GM13976 (cell line): Measurements from ENCODE around the gene PPY.
"Not testable (repeated sequence)": the region's sequence is repeated elsewhere in the genome, so short reads cannot be mapped to it uniquely, and the experiment has no call there.

Experiments used
- DNase-seq: peaks from one replicate; pipeline ENCODE4 v3.0.0; 2012; ENCODE audit warnings: low spot score
- in situ Hi-C: fragments of 300-500 bp; cut with MboI; formaldehyde crosslinking; loops from one replicate; pipeline ENCODE4 v1.12.0; 2022; ENCODE audit warnings: low sequenced_read_pairs, mixed read lengths, inconsistent platforms; ENCODE audit not compliant: unreplicated experiment
- TF ChIP-seq, protein P1 (sequence below): IDR thresholded peaks from 2 replicates; pipeline ENCODE4 v1.5.1; 2012; ENCODE audit warnings: borderline replicate concordance, mild to moderate bottlenecking; ENCODE audit not compliant: insufficient read depth; ENCODE audit errors: extremely low read depth, missing control alignments, control extremely low read depth

PPY gene

DNA sequence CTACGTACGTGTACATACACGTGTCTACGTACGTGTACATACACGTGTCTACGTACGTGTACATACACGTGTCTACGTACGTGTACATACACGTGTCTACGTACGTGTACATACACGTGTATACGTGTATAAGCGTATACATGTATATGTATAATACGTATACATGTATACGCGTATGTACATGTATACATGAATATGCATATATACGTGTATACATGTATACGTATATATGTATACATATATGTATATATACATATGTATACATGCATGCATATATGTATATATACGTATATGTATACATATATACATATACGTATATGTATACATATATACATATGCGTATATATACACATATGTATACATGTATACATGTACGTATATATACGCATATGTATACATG lies 33.6 kb upstream of the PPY start:
- no peak for DNase-seq
- TF ChIP-seq, protein P1, sequence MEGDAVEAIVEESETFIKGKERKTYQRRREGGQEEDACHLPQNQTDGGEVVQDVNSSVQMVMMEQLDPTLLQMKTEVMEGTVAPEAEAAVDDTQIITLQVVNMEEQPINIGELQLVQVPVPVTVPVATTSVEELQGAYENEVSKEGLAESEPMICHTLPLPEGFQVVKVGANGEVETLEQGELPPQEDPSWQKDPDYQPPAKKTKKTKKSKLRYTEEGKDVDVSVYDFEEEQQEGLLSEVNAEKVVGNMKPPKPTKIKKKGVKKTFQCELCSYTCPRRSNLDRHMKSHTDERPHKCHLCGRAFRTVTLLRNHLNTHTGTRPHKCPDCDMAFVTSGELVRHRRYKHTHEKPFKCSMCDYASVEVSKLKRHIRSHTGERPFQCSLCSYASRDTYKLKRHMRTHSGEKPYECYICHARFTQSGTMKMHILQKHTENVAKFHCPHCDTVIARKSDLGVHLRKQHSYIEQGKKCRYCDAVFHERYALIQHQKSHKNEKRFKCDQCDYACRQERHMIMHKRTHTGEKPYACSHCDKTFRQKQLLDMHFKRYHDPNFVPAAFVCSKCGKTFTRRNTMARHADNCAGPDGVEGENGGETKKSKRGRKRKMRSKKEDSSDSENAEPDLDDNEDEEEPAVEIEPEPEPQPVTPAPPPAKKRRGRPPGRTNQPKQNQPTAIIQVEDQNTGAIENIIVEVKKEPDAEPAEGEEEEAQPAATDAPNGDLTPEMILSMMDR: no peak
- in situ Hi-C loops: no loop called here

DNA sequence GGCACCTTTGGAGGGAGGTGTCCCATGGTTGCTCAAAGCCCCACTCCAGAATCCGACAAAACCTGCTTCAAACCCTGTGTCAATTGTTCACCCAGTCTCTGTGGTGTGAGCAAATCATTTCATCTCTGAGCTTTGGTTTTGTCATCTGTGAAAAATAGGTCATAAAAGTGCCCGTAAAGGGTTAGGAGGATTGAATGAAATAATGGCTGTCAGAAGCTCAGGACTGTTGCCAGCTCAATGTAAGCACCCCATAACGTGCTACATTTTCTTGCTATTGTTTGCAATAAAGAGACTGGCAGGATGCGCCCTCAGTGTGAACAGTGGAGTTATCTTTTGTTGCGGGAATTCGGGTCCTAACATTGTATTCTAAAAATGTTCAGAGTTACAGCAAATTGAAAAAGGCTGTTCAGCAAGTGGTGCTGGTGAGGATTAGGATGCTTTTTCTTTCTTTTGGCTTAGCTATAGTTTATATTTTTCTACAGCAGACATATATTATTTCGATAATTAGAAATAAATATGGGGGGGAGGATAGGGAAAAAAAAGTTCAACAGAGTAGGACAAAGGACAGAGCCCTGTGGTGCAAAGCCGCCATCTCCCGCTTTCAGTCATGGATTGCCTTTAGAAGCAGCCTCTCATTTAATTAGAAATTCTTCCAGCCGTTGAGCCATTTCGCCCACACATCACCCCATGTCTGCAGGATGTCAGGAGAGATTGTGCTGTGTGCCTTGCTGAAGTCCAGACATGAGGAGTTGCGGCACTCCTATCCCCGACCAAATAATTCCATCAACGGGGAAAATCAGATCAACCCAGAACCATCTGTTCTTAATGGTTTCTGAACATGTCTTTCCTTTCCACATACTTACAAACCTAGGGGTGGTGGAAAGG lies 32.3 kb upstream of the PPY start:
- in situ Hi-C loops: no loop called here
- TF ChIP-seq, protein P1: no peak
- no peak for DNase-seq

DNA sequence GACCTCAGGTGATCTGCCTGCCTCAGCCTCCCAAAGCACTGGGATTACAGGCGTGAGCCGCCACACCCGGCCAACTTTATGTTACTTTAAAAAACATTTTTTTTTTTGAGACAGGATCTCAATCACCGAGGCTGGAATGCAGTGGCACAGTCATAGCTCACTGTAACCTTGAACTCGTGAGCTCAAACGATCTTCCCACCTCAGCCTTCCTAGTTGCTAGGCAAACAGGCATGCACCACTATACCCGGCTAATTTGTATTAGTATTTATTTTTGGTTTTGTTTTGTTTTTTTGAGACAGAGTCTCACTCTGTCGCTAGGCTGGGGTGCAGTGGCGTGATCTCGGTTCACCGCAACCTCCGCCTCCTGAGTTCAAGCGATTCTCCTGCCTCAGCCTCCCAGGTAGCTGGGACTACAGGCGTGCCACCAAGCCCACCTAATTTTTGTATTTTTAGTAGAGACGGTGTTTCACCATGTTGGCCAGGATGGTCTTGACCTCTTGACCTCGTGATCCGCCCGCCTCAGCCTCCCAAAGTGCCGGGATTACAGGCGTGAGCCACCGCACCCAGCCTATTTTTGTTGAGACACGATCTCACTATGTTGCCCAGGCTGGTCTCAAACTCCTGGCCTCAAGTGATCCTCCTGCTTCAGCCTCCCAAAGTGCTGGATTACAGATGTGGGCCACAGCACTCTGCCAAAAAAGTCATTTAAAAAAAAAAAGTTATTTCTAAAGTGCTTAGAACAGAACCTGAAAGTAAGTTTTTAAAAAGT lies 30.4 kb upstream of the PPY start:
- in situ Hi-C loops: not testable (repeated sequence)

DNA sequence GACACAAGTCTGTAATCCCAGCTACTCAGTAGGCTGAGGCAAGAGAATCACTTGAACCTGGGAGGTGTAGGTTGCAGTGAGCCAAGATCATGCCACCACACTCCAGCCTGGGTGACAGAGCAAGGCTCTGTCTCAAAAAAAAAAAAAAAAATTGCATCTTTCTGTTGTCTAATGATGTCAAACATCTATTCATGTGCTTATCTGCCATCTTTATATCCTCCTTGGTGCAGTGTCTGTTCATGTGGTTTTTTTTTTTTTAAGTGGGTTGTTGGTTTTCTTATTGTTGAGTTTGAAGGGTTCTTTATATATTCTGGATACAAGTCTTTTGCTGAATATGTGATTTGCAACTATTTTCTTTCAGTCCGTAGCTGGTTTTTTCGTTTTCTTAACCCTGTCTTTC lies 29.2 kb upstream of the PPY start:
- in situ Hi-C loops, DNase-seq: not testable (repeated sequence)

More for the DNA sequence above, 30.4 kb upstream of the PPY start:
- DNase-seq: not testable (repeated sequence)

DNA sequence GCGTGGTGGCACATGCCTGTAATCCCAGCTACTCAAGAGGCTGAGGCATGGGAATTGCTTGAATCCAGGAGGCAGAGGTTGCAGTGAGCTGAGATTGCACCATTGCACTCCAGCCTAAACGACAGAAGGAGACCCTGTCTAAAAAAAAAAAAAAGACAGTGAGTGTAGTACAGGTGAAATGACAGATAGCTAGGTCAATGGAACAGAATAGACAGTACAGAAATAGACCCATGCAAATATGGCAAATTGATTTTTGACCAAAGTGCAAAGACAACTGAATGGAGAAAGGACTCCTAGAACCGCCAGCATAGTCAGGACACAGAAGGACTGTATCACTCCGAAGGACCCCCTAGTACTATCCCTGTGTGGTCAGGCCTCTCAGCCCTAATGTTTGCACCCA lies 28.1 kb upstream of the PPY start:
- TF ChIP-seq, protein P1: no peak
- in situ Hi-C loops: no loop called here
- DNase-seq: no peak

DNA sequence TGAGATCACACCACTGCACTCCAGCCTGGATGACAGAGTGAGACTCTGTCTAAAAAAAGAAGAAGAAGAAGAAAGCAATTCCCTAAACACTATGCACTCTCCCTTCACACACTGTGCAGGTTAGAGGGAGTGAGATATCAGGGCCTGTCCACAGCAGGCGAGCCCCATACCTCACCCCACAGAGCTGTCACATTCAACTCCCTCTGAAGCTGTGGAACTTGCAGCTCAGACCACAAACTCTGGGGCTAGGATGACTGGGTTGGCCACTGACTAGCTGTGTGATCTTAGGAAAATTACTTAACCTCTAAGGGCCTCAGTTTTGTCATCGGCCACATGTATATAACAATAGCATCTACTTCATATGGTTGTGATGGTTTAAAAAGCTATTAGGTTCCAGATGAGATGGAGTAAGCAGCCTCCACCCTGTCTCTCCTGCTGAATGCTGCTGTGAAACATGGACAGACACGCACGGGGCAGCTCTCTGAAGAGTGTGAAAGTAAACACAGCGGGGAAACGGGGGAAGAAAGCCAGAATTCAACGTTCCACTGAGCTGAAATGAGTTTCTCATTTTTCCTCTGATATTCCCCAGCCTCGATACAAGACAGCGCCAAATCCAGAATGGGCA lies 25.1 kb upstream of the PPY start:
- in situ Hi-C loops: no loop called here
- DNase-seq: no peak
- TF ChIP-seq, protein P1: no peak

DNA sequence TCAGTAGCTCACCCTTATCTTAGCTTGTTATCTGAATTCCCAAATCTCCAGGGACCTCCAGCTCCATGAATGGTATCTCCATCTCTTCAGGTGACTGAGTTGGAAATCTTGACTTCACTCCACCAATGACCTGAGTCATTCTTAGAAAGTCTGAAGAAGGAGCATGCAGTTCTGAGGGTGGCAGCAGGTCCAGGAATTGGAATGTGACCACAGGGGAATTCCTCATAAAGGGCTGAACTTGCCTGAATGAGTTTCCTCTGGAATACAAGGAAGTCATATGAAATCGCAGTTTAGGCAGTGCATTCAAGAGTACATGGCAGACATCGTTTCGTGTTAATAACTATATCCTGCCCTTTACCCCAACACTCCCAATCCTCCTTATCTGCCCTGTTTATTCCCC lies 24.0 kb upstream of the PPY start:
- no peak for DNase-seq
- in situ Hi-C loops: no loop called here
- TF ChIP-seq, protein P1: no peak
